AML-193 (cell line): ENCODE measurements around the gene ERAS.
"Not testable (repeated sequence)": the region's sequence is repeated elsewhere in the genome, so short reads cannot be mapped to it uniquely, and the experiment has no call there.

Source experiments
- DNase-seq, 2 experiments: peaks; one replicate each; lab custom pipeline; 2025; lab: John Stamatoyannopoulos, UW

Gene ERAS

GRCh38 chrX:48794911-48795515 is 31.3 kb upstream of the ERAS start:
- DNase-seq, result no peak

- no peak for DNase-seq
These were observed 28.0 kb upstream of the ERAS start for GRCh38 chrX:48798318-48798717.

GRCh38 chrX:48800574-48801279 is 25.6 kb upstream of the ERAS start:
- no peak for DNase-seq

GRCh38 chrX:48801280-48802088 is 24.8 kb upstream of the ERAS start, which contains the start of gene HDAC6:
Gene HDAC6 (plus strand): TSS chrX:48802067. CDS start chrX:48802693, 626 bp downstream.
- DNase-seq, result peak; percentile 86 to 93

- peak; percentile 53 to 59 for DNase-seq
These were observed 24.0 kb upstream of the ERAS start for GRCh38 chrX:48802089-48802904.

- DNase-seq, result no peak
These were observed 23.5 kb upstream of the ERAS start for GRCh38 chrX:48802905-48803200.

- DNase-seq, result no peak
These were observed 20.2 kb upstream of the ERAS start for GRCh38 chrX:48806081-48806480.

GRCh38 chrX:48813644-48814043 is 12.7 kb upstream of the ERAS start:
- no peak for DNase-seq

GRCh38 chrX:48814722-48815121 is 11.6 kb upstream of the ERAS start:
- DNase-seq, result no peak

GRCh38 chrX:48815266-48815665 is 11.0 kb upstream of the ERAS start:
- DNase-seq, result no peak

- DNase-seq, result no peak
These were observed 10.1 kb upstream of the ERAS start for GRCh38 chrX:48816014-48816810.

- DNase-seq, result no peak
These were observed 8.2 kb upstream of the ERAS start for GRCh38 chrX:48818098-48818497.

GRCh38 chrX:48818866-48819265 is 7.4 kb upstream of the ERAS start:
- no peak for DNase-seq

GRCh38 chrX:48819394-48819793 is 6.9 kb upstream of the ERAS start:
- not testable (repeated sequence) for DNase-seq

GRCh38 chrX:48823053-48823452 is 3.3 kb upstream of the ERAS start:
- DNase-seq, result no peak

GRCh38 chrX:48824066-48824465 is 2.2 kb upstream of the ERAS start:
- DNase-seq, result no peak

- no peak for DNase-seq
These were observed 752 bp downstream of the ERAS start for GRCh38 chrX:48826876-48827653.

- no peak for DNase-seq
These were observed 1.3 kb downstream of the ERAS start for GRCh38 chrX:48827654-48827968.

- no peak for DNase-seq
These were observed 2.9 kb downstream of the ERAS start for GRCh38 chrX:48829016-48829735.
